Immature natural killer cell (primary cell): Measurements from ENCODE around the gene GABPB1. TPM values are rescaled to one million over a fixed set of nuclear protein-coding genes. Genes with fewer than 3 reads are reported as not detected.
A peak's percentile ranks its signal among the peaks of the same experiment; 100 is the strongest.

Source experiments
- DNase-seq, 3 donors: peaks; one replicate each; pipeline ENCODE4 v3.0.0; 2022; ENCODE audit warnings: mixed read lengths in 1 of 3
- H3K27ac Mint-ChIP-seq, 6 donors: one replicate each; pipeline ENCODE4 v1.8.0; 2020; ENCODE audit warnings: mixed read lengths in 6 of 6, mild to moderate bottlenecking in 5 of 6, inconsistent platforms in 4 of 6, moderate library complexity in 3 of 6
- H3K27me3 Mint-ChIP-seq, 3 donors: one replicate each; pipeline ENCODE4 v1.8.0; 2020 to 2021; ENCODE audit warnings: low read depth in 3 of 3, mild to moderate bottlenecking in 3 of 3, mixed read lengths in 3 of 3, moderate library complexity in 3 of 3, inconsistent platforms in 1 of 3
- H3K36me3 Mint-ChIP-seq, 3 donors: one replicate each; pipeline ENCODE4 v1.8.0; 2020; ENCODE audit warnings: mixed read lengths in 3 of 3, inconsistent platforms in 2 of 3, mild to moderate bottlenecking in 2 of 3
- H3K4me1 Mint-ChIP-seq, 2 donors: one replicate each; pipeline ENCODE4 v1.8.0; 2020; ENCODE audit warnings: inconsistent platforms in 2 of 2, mild to moderate bottlenecking in 2 of 2, mixed read lengths in 2 of 2, moderate library complexity in 1 of 2
- H3K4me3 Mint-ChIP-seq, 5 donors: one replicate each; pipeline ENCODE4 v1.8.0; 2020; ENCODE audit warnings: mild to moderate bottlenecking in 5 of 5, mixed read lengths in 5 of 5, inconsistent platforms in 3 of 5, moderate library complexity in 3 of 5
- H3K9me3 Mint-ChIP-seq, 6 donors: one replicate each; pipeline ENCODE4 v1.8.0; 2020; ENCODE audit warnings: mild to moderate bottlenecking in 6 of 6, mixed read lengths in 6 of 6, inconsistent platforms in 4 of 6, moderate library complexity in 3 of 6
- polyA plus RNA-seq, 3 donors: library from polyadenylated mRNA; unstranded; fragments of 300-500 nt; fragmentation: Illumina TruSeq; gene quantifications; one replicate each; pipeline ENCODE4 v1.2.3, GENCODE V29; 2021

Gene GABPB1
- polyA plus RNA-seq, 3 donors from 2014 or later: 31.0 to 61.9 (median 33.1) TPM

- H3K9me3 Mint-ChIP-seq: no peaks in the 10 kb centered on the region
Observed at GRCh38 chr15:50287324-50288116, 67.5 kb downstream of the GABPB1 start.

DNA sequence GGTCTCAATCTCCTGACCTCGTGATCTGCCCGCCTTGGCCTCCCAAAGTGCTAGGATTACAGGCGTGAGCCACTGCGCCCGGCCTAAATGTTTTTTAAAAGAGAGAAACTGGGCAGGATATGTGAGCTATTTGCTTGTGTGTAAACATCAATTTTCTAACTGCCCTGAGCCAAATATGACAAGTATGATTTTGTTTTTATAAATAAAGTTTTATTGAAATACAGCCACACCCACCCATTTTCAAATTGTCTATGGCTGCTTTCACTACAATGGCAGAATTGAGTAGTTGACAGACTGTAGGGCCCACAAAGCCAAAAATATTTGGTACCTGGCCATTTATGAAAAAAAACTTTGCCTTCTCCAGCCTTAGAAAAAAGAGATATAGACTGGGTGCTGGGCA lies 73.6 kb downstream of the GABPB1 start:
- no peaks in the 10 kb centered on the region for H3K9me3 Mint-ChIP-seq
- H3K4me1 Mint-ChIP-seq: no peaks in the 10 kb centered on the region
- no peaks in the 10 kb centered on the region for H3K27me3 Mint-ChIP-seq
- no peak overlapping the region for H3K4me3 Mint-ChIP-seq
- H3K36me3 Mint-ChIP-seq: peaks cover 9 to 18% (median 11%) of the 10 kb centered on the region in 3 donors
- no peak for DNase-seq
- no peak overlapping the region for H3K27ac Mint-ChIP-seq

More at GRCh38 chr15:50287324-50288116, 67.5 kb downstream of the GABPB1 start:
- no peak for DNase-seq
- Mint-ChIP-seq H3K4me3 (no peak overlapping the region), H3K4me1 (no peaks in the 10 kb centered on the region), H3K36me3 (peaks cover 8 to 27% (median 14%) of the 10 kb centered on the region in 3 donors), H3K27me3 (no peaks in the 10 kb centered on the region), H3K27ac (no peak overlapping the region)

GRCh38 chr15:50280271-50280670 lies 74.7 kb downstream of the GABPB1 start:
- Mint-ChIP-seq H3K9me3 (no peaks in the 10 kb centered on the region), H3K4me1 (no peaks in the 10 kb centered on the region), H3K27me3 (no peaks in the 10 kb centered on the region), H3K4me3 (no peak overlapping the region), H3K36me3 (peaks cover 9 to 21% (median 11%) of the 10 kb centered on the region in 3 donors), H3K27ac (no peak overlapping the region)
- DNase-seq: no peak

DNA sequence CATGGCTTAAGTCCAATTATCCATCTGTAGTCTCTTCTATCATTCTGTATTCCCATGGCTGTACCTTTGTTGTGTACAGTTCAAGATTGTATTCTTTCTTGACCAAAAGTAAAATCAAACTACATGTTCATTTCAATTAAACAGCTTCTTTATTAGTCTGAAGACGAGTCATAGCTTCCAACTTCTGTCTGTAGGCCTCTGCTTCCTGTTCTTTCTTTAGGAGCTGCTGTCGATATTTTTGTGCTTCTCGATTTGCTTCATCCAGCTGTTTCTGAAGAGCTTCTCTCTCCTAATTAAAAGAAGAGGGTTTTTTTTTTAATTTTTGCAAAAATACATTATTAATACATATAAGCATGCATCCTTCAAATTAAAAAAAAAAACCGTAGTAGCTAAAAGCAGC lies 76.5 kb downstream of the GABPB1 start:
- Mint-ChIP-seq H3K4me3 (no peak overlapping the region), H3K4me1 (no peaks in the 10 kb centered on the region), H3K27me3 (peaks cover 0 to 2% (median 0%) of the 10 kb centered on the region in 3 donors), H3K9me3 (no peaks in the 10 kb centered on the region), H3K27ac (no peak overlapping the region), H3K36me3 (peaks cover 9 to 16% (median 11%) of the 10 kb centered on the region in 3 donors)
- no peak for DNase-seq

DNA sequence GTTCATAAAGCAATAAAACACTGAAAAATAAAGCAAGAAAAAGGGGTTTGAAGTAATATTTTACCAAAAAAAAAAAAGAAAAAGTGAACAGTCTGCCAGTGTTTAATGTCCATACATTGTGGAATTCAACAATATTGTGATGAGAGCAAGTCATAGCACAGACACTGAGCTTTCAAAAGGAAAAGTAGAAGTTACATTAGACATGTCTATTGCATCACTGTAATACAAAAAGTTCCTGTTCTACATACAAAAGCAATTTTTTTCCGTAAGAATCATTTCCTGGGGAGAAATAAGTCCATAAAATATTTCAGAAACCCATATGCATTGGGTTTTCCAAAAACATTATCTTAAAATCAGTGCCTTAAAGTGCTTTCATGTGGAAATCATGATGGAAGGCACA lies 77.6 kb downstream of the GABPB1 start:
- Mint-ChIP-seq H3K4me1 (no peaks in the 10 kb centered on the region), H3K9me3 (no peaks in the 10 kb centered on the region), H3K27me3 (peaks cover 0 to 2% (median 0%) of the 10 kb centered on the region in 3 donors), H3K4me3 (no peak overlapping the region), H3K36me3 (peaks cover 9 to 16% (median 11%) of the 10 kb centered on the region in 3 donors), H3K27ac (peak overlapping the region in 2 of 6 donors; percentile 46 to 60)
- no peak for DNase-seq

- H3K4me3 Mint-ChIP-seq: no peak overlapping the region
- H3K27ac Mint-ChIP-seq: no peak overlapping the region
- no peak for DNase-seq
- H3K27me3 Mint-ChIP-seq: peaks cover 0 to 2% (median 0%) of the 10 kb centered on the region in 3 donors
- H3K36me3 Mint-ChIP-seq: peaks cover 9 to 16% (median 11%) of the 10 kb centered on the region in 3 donors
- H3K9me3 Mint-ChIP-seq: no peaks in the 10 kb centered on the region
- no peaks in the 10 kb centered on the region for H3K4me1 Mint-ChIP-seq
Observed at GRCh38 chr15:50275908-50276307, 79.1 kb downstream of the GABPB1 start.

DNA sequence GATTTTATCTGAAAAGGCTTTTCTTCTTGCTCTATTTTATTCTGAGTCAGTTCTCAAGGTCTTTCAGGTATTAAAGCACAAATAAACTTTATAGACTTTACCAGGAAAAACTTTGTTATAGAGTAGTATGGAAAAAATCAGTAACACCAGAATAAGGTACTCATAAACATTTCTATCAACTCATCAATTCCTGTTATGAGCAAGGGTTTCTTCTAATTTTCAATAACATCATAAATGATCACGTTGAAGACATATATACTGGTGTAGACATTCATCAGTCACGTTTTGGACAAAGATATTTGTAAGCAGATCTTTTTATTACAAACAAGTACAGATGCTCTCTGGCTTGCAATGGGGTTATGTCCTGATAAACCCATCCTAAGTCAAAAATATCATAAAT lies 79.9 kb downstream of the GABPB1 start:
- H3K4me3 Mint-ChIP-seq: no peak overlapping the region
- no peak for DNase-seq
- peak overlapping the region in 2 of 6 donors; percentile 9 to 29 for H3K27ac Mint-ChIP-seq
- H3K4me1 Mint-ChIP-seq: no peaks in the 10 kb centered on the region
- peaks cover 6 to 16% (median 11%) of the 10 kb centered on the region in 3 donors for H3K36me3 Mint-ChIP-seq
- H3K27me3 Mint-ChIP-seq: peaks cover 0 to 2% (median 0%) of the 10 kb centered on the region in 3 donors
- no peaks in the 10 kb centered on the region for H3K9me3 Mint-ChIP-seq

GRCh38 chr15:50267577-50267976 lies 87.4 kb downstream of the GABPB1 start:
- peaks cover 13 to 22% of the 10 kb centered on the region in 2 donors for H3K4me1 Mint-ChIP-seq
- no peak overlapping the region for H3K27ac Mint-ChIP-seq
- no peak overlapping the region for H3K4me3 Mint-ChIP-seq
- no peaks in the 10 kb centered on the region for H3K36me3 Mint-ChIP-seq
- no peak for DNase-seq
- H3K9me3 Mint-ChIP-seq: no peaks in the 10 kb centered on the region
- peaks cover 0 to 4% (median under 1%) of the 10 kb centered on the region in 3 donors for H3K27me3 Mint-ChIP-seq

- H3K4me3 Mint-ChIP-seq: no peak within 1 kb of the TSS
- H3K4me1 Mint-ChIP-seq: peaks cover 33 to 40% of the 10 kb centered on the region in 2 donors
- peak within 1 kb of the TSS in 3 of 6 donors; percentile 68 to 93 (median 88) for H3K27ac Mint-ChIP-seq
- no peaks in the 10 kb centered on the region for H3K36me3 Mint-ChIP-seq
- H3K9me3 Mint-ChIP-seq: no peaks in the 10 kb centered on the region
- peaks cover 2 to 7% (median 4%) of the 10 kb centered on the region in 3 donors for H3K27me3 Mint-ChIP-seq
- no peak for DNase-seq
Observed at GRCh38 chr15:50265620-50266019, 89.4 kb downstream of the GABPB1 start, which contains the start of gene HDC. TSS of gene HDC (minus strand) at chr15:50265726. CDS start at chr15:50265623, 103 bp downstream.

DNA sequence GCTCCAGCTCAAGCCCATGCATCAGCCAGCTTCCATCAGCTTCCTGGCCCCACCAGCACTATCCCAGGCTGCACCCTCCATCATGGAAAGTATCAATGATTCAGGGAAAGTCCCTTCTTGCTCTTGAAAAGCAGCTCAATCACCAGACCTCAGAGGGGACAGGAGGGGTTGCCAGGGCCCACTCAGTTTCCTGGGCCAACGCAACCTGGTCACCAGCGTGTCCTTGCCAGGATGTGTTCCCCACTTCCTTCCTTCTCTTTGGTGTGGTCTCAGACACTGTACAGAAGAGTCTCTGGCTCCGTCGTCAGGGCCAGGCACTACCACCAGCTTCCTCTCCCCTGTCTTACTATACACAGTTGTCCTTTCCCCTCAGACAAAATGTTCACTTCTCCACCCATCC lies 92.5 kb downstream of the GABPB1 start:
- H3K4me3 Mint-ChIP-seq: peak overlapping the region; percentile 38 to 79 (median 49)
- no peaks in the 10 kb centered on the region for H3K36me3 Mint-ChIP-seq
- H3K27me3 Mint-ChIP-seq: peaks cover 2 to 7% (median 4%) of the 10 kb centered on the region in 3 donors
- DNase-seq: peak; percentile 83 to 86 (median 85)
- peaks cover 48 to 58% of the 10 kb centered on the region in 2 donors for H3K4me1 Mint-ChIP-seq
- H3K9me3 Mint-ChIP-seq: no peaks in the 10 kb centered on the region
- H3K27ac Mint-ChIP-seq: peak overlapping the region; percentile 82 to 95 (median 88)

DNA sequence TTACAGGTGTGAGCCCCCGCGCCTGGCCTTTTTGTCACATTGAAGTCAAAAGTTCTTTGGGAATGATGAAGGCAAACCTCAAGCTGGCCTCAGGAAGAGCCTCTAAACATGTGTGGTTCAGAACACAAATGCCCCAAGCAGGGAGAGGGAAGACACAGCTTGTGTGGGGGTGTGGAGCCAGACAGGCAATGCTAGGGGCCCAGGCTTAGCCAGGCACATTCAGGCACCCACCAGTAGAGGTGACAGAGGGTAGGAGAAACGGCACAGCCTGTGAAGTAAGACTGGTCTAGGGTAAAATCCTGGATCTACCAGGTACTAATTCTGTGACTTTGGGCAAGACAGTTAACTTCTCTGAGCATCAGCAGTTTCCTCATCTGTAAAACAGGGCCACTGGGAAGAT lies 93.0 kb downstream of the GABPB1 start:
- Mint-ChIP-seq H3K4me1 (peaks cover 48 to 58% of the 10 kb centered on the region in 2 donors), H3K27ac (peak overlapping the region; percentile 82 to 95 (median 88)), H3K27me3 (peaks cover 2 to 7% (median 4%) of the 10 kb centered on the region in 3 donors), H3K36me3 (no peaks in the 10 kb centered on the region), H3K4me3 (peak overlapping the region; percentile 38 to 79 (median 49)), H3K9me3 (no peaks in the 10 kb centered on the region)
- DNase-seq: peak in 1 of 3 donors; percentile 35

GRCh38 chr15:50260969-50261496 lies 94.0 kb downstream of the GABPB1 start:
- Mint-ChIP-seq H3K27me3 (peaks cover 2 to 7% (median 4%) of the 10 kb centered on the region in 3 donors), H3K36me3 (no peaks in the 10 kb centered on the region), H3K4me1 (peaks cover 48 to 58% of the 10 kb centered on the region in 2 donors), H3K27ac (peak overlapping the region; percentile 84 to 95 (median 88)), H3K9me3 (no peaks in the 10 kb centered on the region), H3K4me3 (peak overlapping the region; percentile 36 to 75 (median 64))
- DNase-seq: no peak

DNA sequence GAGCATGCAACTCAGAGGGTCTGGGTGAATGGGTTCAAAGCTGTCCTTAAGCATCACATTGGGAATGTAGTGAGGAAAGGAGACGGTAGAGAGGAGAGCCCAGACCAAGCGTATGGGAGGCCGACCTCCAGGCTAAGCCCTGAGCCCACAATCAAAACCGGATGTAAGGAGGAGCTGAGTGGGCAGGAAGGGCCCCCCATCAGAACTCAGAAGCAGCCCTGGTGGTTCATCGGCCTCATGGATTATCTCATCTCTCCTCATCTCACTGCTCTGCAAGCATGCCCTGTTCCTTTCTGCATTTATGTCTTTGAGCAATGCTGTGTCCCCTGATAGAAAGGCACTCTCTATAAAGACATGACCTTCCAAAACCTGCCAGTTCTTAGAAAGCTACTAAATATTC lies 95.7 kb downstream of the GABPB1 start:
- H3K27ac Mint-ChIP-seq: peak overlapping the region in 5 of 6 donors; percentile 25 to 93 (median 73)
- H3K4me1 Mint-ChIP-seq: peaks cover 46 to 53% of the 10 kb centered on the region in 2 donors
- H3K4me3 Mint-ChIP-seq: peak overlapping the region in 3 of 5 donors; percentile 13 to 56 (median 31)
- H3K27me3 Mint-ChIP-seq: peaks cover 2 to 7% (median 4%) of the 10 kb centered on the region in 3 donors
- DNase-seq: no peak
- no peaks in the 10 kb centered on the region for H3K36me3 Mint-ChIP-seq
- no peaks in the 10 kb centered on the region for H3K9me3 Mint-ChIP-seq

DNA sequence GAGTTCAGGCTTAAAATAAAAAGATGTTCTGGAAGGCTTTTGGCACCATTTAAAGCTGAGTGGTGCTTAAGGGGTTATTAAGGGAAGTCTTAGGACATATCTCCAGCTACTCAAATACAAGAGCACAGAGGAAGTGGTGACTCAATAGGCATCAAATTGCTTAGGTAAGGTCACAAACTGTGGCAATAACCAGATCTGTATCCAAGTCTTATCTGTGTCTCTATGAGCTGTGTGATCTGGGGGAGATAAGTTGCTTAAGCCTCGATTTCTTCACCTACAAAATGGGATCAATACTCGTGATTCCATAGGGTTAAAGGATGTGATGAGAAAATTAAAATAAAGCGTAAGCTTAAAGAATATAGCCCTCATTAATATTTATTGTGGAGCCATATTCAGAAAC lies 97.1 kb downstream of the GABPB1 start:
- no peaks in the 10 kb centered on the region for H3K36me3 Mint-ChIP-seq
- H3K4me1 Mint-ChIP-seq: peaks cover 38 to 39% of the 10 kb centered on the region in 2 donors
- H3K4me3 Mint-ChIP-seq: no peak overlapping the region
- no peak for DNase-seq
- no peaks in the 10 kb centered on the region for H3K9me3 Mint-ChIP-seq
- no peak overlapping the region for H3K27ac Mint-ChIP-seq
- H3K27me3 Mint-ChIP-seq: peaks cover 2 to 7% (median 4%) of the 10 kb centered on the region in 3 donors
